AG04450 (cell line): ENCODE data around the gene LHX4. TPM values are rescaled to one million over a fixed set of nuclear protein-coding genes. Genes with fewer than 3 reads are reported as not detected.

Experiments
- CTCF ChIA-PET: fragments of 300-600, 350-600 bp; formaldehyde crosslinking; extraction: SDS; loops from one replicate; lab custom pipeline; 2022; ENCODE audit warnings: antibody characterized with exemption, inconsistent platforms; lab: Charles Lee
- POLR2A ChIA-PET: fragments of 350-600 bp; formaldehyde crosslinking; extraction: SDS; loops from one replicate; lab custom pipeline; 2021; ENCODE audit warnings: antibody characterized with exemption, inconsistent platforms; lab: Yijun Ruan, JAX
- DNase-seq: peaks from one replicate; pipeline ENCODE4 v3.0.0-alpha.2; 2011; ENCODE audit warnings: low read depth, low spot score
- H3K27ac ChIP-seq: one replicate; pipeline ENCODE4 v1.5.1; 2012; ENCODE audit warnings: low read depth, low read length, control low read depth
- H3K27me3 ChIP-seq: one replicate; pipeline ENCODE4 v1.6.0; 2012; ENCODE audit warnings: low read length; ENCODE audit not compliant: control insufficient read depth, insufficient read depth
- H3K4me3 ChIP-seq: 2 replicates; pipeline ENCODE4 v1.5.1; 2011; ENCODE audit warnings: mild to moderate bottlenecking, low read depth, low read length, control low read depth
- H3K9me3 ChIP-seq: 2 replicates; pipeline ENCODE4 v1.5.1; 2012; ENCODE audit warnings: low read length; ENCODE audit not compliant: control insufficient read depth, insufficient read depth
- polyA plus RNA-seq: library from polyadenylated mRNA; depleted of rRNA; stranded (reverse); fragments of >200 nt; gene quantifications from 2 replicates; pipeline ENCODE4 v1.2.3, GENCODE V29; 2011
- TF ChIP-seq, protein P1 (sequence below): IDR thresholded peaks from 2 replicates; pipeline ENCODE4 v1.5.1; 2011; ENCODE audit warnings: low read depth, low read length, control low read depth, inconsistent platforms

Gene LHX4
- polyA plus RNA-seq, 1 experiment: 0.10 TPM

- peaks cover 16% of the 10 kb centered on the region; the same call in 1 of the 2 replicates for H3K9me3 ChIP-seq
- DNase-seq: no peak
- TF ChIP-seq, protein P1, sequence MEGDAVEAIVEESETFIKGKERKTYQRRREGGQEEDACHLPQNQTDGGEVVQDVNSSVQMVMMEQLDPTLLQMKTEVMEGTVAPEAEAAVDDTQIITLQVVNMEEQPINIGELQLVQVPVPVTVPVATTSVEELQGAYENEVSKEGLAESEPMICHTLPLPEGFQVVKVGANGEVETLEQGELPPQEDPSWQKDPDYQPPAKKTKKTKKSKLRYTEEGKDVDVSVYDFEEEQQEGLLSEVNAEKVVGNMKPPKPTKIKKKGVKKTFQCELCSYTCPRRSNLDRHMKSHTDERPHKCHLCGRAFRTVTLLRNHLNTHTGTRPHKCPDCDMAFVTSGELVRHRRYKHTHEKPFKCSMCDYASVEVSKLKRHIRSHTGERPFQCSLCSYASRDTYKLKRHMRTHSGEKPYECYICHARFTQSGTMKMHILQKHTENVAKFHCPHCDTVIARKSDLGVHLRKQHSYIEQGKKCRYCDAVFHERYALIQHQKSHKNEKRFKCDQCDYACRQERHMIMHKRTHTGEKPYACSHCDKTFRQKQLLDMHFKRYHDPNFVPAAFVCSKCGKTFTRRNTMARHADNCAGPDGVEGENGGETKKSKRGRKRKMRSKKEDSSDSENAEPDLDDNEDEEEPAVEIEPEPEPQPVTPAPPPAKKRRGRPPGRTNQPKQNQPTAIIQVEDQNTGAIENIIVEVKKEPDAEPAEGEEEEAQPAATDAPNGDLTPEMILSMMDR: no peak
- H3K27ac ChIP-seq: no peak overlapping the region
- CTCF ChIA-PET: interaction anchor here (2.4 kb wide), 1 partner anchor 249 kb away, joined by 6 read pairs; no protein-coding TSS in a partner anchor
- POLR2A ChIA-PET: no interaction called here
- no peak overlapping the region for H3K4me3 ChIP-seq
- peaks cover 83% of the 10 kb centered on the region for H3K27me3 ChIP-seq
These were observed 3.3 kb downstream of the LHX4 start for GRCh38 chr1:180233191-180234011.

DNA sequence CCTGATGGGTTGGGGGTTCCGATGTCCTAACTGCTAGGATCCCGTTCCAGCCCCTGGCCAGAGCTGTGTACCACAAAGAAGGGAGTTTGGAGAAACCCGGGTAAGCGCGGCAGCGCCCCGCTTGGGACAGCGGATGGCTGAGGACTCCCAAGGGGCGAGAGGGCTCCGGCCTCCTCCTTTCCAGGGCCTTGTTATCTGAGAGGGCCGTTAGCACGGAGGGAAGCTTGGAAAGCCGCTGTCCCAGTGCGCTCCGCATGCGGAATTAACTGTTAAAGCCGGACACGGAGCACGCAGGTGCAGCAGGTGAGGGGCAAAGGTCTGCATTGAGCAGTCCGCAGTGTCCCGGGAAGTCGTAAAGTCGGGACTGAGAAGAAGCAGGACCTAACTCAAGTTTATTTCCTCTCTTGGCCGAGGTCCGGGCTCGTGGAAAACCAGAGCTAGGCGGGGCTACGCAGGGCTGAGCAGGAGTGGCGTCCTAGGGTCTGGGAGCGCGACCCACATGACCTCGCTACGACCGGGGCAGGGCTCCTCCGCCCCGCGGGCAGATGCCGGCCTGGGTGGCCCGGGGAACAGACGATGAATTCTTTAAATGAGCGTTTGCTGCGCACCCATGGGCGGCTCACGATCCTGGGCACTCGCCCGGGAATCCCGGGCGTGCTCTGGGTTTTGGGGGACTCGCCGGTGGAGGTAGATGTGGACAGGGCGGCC is 4.5 kb downstream of the LHX4 start:
- H3K9me3 ChIP-seq: peaks cover 16% of the 10 kb centered on the region; the same call in 1 of the 2 replicates
- H3K27ac ChIP-seq: no peak overlapping the region
- H3K4me3 ChIP-seq: no peak overlapping the region
- ChIA-PET CTCF (interaction anchor here (0.6 kb wide), 1 partner anchor 420 kb away, joined by 5 read pairs; no protein-coding TSS in a partner anchor), POLR2A (no interaction called here)
- TF ChIP-seq, protein P1: no peak
- peaks cover 86% of the 10 kb centered on the region for H3K27me3 ChIP-seq
- no peak for DNase-seq

DNA sequence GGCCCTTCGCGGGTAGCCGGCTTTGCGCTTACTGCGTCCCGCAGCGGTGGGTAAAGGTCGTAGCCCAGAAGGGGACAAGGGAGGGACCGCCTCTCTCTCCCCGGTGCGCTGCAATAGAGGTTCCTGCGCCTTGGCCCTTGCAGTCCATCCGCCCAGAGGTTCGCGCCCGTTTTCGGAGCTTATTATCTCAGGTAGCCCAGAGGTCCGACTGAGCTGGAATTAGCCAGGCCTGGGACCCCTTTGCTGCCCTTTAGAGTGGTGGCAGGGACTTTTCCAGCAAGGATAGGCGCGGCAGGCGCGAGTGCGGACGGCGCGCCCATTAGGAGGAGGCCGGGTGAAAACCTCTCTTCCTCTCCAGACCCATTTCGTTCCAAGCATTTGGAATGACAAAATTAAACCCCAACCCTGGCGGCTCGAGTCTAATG is 5.0 kb downstream of the LHX4 start:
- ChIA-PET POLR2A (no interaction called here), CTCF (no interaction called here)
- Histone ChIP-seq H3K9me3 (peaks cover 16% of the 10 kb centered on the region; the same call in 1 of the 2 replicates), H3K4me3 (no peak overlapping the region), H3K27me3 (peaks cover 91% of the 10 kb centered on the region), H3K27ac (no peak overlapping the region)
- TF ChIP-seq, protein P1: no peak
- no peak for DNase-seq

- H3K27me3 ChIP-seq: peaks cover 94% of the 10 kb centered on the region
- ChIA-PET CTCF (no interaction called here), POLR2A (no interaction called here)
- no peak for DNase-seq
- no peak overlapping the region for H3K27ac ChIP-seq
- TF ChIP-seq, protein P1: no peak
- H3K9me3 ChIP-seq: peaks cover 16% of the 10 kb centered on the region; the same call in 1 of the 2 replicates
- H3K4me3 ChIP-seq: no peak overlapping the region
These were observed 5.6 kb downstream of the LHX4 start for GRCh38 chr1:180235502-180236239.
